Kidney (tissue), 14 donors: Measurements from ENCODE around the gene RPS18. TPM values are rescaled to one million over a fixed set of nuclear protein-coding genes. Genes with fewer than 3 reads are reported as not detected.
A peak's percentile ranks its signal among the peaks of the same experiment; 100 is the strongest.

Experiments used
- DNase-seq, 5 donors: peaks; one replicate each; pipeline ENCODE4 v3.0.0-alpha.2; 2013 to 2020
- FAIRE-seq: peaks from 2 replicates; lab custom pipeline; 2012; peaks lifted over from hg19 to GRCh38; lab: Jason Lieb, UNC
- H3K27ac ChIP-seq, 2 donors: one replicate each; pipeline ENCODE4 v1.7.0; 2013; ENCODE audit warnings: low read depth in 2 of 2, low read length in 2 of 2, inconsistent platforms in 1 of 2
- H3K27me3 ChIP-seq: one replicate; pipeline ENCODE4 v1.7.1; 2013; ENCODE audit warnings: low read length, inconsistent platforms; ENCODE audit not compliant: control insufficient read depth, insufficient read depth
- H3K36me3 ChIP-seq, 3 donors: one replicate each; pipeline versions ENCODE4 v1.7.0 to v1.7.1; 2013; ENCODE audit warnings: low read length in 3 of 3, control low read depth in 1 of 3, inconsistent platforms in 1 of 3; ENCODE audit not compliant: insufficient read depth in 3 of 3, control insufficient read depth in 2 of 3
- H3K4me1 ChIP-seq, 3 donors: one replicate each; pipeline versions ENCODE4 v1.7.0 to v1.7.1; 2013; ENCODE audit warnings: low read length in 3 of 3, inconsistent platforms in 1 of 3, low read depth in 1 of 3; ENCODE audit not compliant: control insufficient read depth in 2 of 3, insufficient read depth in 2 of 3
- H3K4me3 ChIP-seq, 3 donors: one replicate each; pipeline versions ENCODE4 v1.7.0 to v1.8.1; 2013; ENCODE audit warnings: low read length in 3 of 3, control low read depth in 1 of 3, inconsistent platforms in 1 of 3
- H3K9ac ChIP-seq, 3 donors: one replicate each; pipeline versions ENCODE4 v1.7.0 to v1.7.1; 2013; ENCODE audit warnings: low read length in 3 of 3, control low read depth in 1 of 3, inconsistent platforms in 1 of 3
- H3K9me3 ChIP-seq, 3 donors: one replicate each; pipeline versions ENCODE4 v1.7.0 to v1.7.1; 2013; ENCODE audit warnings: low read length in 3 of 3, control low read depth in 1 of 3, inconsistent platforms in 1 of 3; ENCODE audit not compliant: control insufficient read depth in 2 of 3, insufficient read depth in 1 of 3
- intact Hi-C: fragments of 100-400 bp; cut with DNase I; formaldehyde crosslinking; loops from one replicate; pipeline ENCODE4 v1.11.1; 2022
- polyA plus RNA-seq: library from polyadenylated mRNA; stranded (reverse); fragments of 350-450 nt; fragmentation: Illumina TruSeq; extraction: RNeasy Lipid Tissue Mini Kit (QIAGEN cat#74804); gene quantifications from one replicate; pipeline ENCODE4 v1.2.3, GENCODE V29; 2014; ENCODE audit warnings: low read depth, low replicate concordance; ENCODE audit not compliant: insufficient read depth
- total RNA-seq: library from RNA; stranded (reverse); fragmentation: NEBNext Ultra II Directional; extraction: Animal tissue kit (Norgen Biotek cat#: 25700); gene quantifications from one replicate; pipeline ENCODE4 v1.2.1, GENCODE V29; 2021
- TF ChIP-seq, protein P1 (sequence below): IDR thresholded peaks from 3 replicates; pipeline ENCODE4 v1.5.1; 2012; ENCODE audit warnings: mild to moderate bottlenecking, moderate library complexity, borderline replicate concordance; ENCODE audit not compliant: insufficient read depth; ENCODE audit errors: extremely low read depth
- donor health status: control.
- donor health status: control.
- donor health status: control.
- donor health status: control.
- donor health status: control.
- donor health status: DM: yes; HTN: yes; CAD: no.
- donor health status: Normal renal cell carcinoma (clear cell type).

The RPS18 gene
- total and polyA plus RNA-seq, 2 donors from 2014 or later: 1,706 to 2,618 TPM

DNA sequence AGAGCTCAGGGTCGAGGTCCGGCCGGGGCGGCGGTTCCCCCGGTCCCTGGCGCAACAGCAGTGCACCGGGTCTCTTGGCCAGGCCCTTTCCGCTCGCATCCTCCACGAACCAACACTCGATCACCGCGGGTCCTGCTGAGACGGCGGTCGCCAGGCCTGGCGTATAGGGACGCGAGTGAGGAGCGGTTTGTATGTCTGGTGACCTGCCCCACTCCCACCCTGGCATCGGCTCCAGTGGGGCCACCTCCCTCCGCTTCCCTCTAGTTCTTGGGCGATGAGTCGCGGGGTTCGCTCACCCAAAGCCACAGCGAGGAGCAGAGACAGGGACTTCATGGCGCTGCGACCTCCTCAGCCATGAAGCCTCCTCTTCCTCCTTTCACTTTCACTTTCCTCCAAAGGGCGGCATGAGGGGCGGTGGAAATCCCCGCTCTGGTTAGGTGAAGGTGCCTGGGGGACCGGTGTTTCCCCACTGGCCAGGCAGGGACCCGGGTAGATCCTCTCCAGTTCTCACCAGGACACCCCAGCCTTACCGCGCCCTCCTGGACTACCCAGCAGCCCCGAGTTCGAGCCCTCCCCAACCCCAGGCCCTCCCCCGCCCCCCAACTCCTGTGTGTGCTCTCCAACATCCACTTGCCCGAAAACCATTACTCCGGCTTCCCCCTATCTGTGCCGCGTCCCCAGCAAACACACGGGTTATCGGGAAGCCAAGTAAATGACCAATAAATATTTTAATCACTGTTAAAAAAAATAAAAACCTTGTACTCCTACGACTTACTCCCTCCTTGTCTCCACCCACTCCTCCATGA is 42.0 kb downstream of the RPS18 start, which contains the start of gene TAPBP:
Gene TAPBP, minus strand, starts transcription at position 370 of the 806 bp plus-strand sequence. Its CDS starts 37 bp downstream, at position 333.
- intact Hi-C loops: no loop called here
- Histone ChIP-seq H3K36me3 (peaks cover 0 to 1% (median 0%) of the 10 kb centered on the region in 3 donors), H3K9me3 (no peaks in the 10 kb centered on the region), H3K9ac (peak within 1 kb of the TSS; percentile 69 to 94 (median 93)), H3K27me3 (no peaks in the 10 kb centered on the region), H3K4me3 (peak within 1 kb of the TSS; percentile 70 to 96 (median 90)), H3K4me1 (peaks cover 0 to 33% (median 9%) of the 10 kb centered on the region in 3 donors), H3K27ac (peak within 1 kb of the TSS; percentile 93 to 98)
- DNase-seq (peak; percentile 57 to 87 (median 79)), FAIRE-seq (no peak)
- TF ChIP-seq, protein P1, sequence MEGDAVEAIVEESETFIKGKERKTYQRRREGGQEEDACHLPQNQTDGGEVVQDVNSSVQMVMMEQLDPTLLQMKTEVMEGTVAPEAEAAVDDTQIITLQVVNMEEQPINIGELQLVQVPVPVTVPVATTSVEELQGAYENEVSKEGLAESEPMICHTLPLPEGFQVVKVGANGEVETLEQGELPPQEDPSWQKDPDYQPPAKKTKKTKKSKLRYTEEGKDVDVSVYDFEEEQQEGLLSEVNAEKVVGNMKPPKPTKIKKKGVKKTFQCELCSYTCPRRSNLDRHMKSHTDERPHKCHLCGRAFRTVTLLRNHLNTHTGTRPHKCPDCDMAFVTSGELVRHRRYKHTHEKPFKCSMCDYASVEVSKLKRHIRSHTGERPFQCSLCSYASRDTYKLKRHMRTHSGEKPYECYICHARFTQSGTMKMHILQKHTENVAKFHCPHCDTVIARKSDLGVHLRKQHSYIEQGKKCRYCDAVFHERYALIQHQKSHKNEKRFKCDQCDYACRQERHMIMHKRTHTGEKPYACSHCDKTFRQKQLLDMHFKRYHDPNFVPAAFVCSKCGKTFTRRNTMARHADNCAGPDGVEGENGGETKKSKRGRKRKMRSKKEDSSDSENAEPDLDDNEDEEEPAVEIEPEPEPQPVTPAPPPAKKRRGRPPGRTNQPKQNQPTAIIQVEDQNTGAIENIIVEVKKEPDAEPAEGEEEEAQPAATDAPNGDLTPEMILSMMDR: no peak

DNA sequence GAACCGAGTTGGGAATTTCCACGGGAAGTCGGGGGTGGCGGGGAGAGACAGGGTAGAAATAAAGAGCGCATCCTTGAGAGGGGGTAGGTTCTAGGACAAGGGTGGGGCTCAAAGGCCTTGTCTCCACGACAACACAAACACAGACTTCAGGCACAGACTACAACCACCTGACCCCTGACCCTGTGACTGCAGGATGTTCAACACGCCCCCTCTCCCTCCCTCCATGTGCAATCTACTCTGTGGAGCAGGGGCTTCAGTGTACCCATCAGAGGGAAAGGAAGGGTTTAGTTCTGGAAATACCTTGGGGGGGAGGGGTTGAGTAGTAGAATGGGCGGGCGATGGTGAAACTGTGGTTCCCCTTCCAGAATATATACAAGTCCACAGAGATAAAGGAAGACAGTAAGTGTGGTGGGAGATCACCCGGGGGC is 42.7 kb downstream of the RPS18 start:
- Histone ChIP-seq H3K9ac (peak overlapping the region; percentile 39 to 94 (median 55)), H3K4me1 (peaks cover 0 to 35% (median 12%) of the 10 kb centered on the region in 3 donors), H3K9me3 (no peaks in the 10 kb centered on the region), H3K27me3 (no peaks in the 10 kb centered on the region), H3K27ac (peak overlapping the region; percentile 93 to 98), H3K4me3 (peak overlapping the region; percentile 70 to 96 (median 90)), H3K36me3 (peaks cover 0 to 8% (median 4%) of the 10 kb centered on the region in 3 donors)
- TF ChIP-seq, protein P1: no peak
- DNase-seq (peak; percentile 66 to 92 (median 83)), FAIRE-seq (no peak)
- intact Hi-C loops: no loop called here

DNA sequence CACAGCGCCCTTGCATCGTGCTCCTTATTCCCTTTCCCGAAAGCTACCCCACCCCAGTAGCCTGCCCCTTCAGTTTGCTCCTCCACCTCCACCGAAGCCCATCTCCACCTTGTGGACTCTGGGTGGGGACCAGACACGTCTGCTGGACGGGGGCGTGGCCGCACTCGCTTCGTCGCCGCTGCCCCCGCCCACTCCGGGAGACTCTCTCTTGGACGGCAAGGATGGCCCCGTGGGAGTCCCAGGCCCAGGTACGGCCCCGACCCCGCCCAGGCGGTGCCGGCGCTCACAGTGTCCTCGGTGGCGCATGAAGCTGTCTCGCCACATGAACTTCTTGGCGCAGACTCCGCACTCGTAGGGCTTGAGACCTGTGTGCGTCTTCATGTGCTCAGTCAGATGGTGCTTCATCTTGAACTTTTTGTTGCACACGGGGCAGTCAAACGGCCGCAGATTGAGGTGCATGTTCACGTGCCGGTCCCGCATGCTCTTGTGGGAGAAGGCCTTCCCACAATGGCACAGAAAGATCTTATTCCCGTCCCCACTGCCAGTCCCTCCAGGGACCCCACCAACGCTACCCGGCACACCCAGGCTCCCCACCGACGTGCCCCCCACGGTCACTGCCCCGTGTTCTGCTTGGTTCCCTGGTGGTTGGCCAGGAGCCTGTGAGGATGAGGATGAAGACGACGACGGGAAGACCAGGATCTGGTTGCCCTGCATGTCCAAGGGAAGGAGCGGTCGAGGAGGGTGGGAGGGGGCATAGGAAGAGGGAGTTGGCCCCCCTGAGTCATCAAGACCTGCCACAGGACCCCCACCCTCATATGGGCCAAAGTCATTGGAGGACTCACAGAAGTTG is 43.3 kb downstream of the RPS18 start:
- FAIRE-seq (no peak), DNase-seq (peak in 2 of 5 donors; percentile 82 to 90)
- no peaks in the 10 kb centered on the region for H3K9me3 ChIP-seq
- TF ChIP-seq, protein P1: no peak
- intact Hi-C loops: no loop called here
- peak overlapping the region; percentile 93 to 98 for H3K27ac ChIP-seq
- peaks cover 5 to 14% (median 11%) of the 10 kb centered on the region in 3 donors for H3K36me3 ChIP-seq
- peak overlapping the region in 1 of 3 donors; percentile 94 for H3K9ac ChIP-seq
- peaks cover 0 to 35% (median 12%) of the 10 kb centered on the region in 3 donors for H3K4me1 ChIP-seq
- no peaks in the 10 kb centered on the region for H3K27me3 ChIP-seq
- H3K4me3 ChIP-seq: peak overlapping the region; percentile 70 to 96 (median 90)
